Myocyte (in vitro differentiated cells): Measurements from ENCODE around the gene SPDEF. TPM values are rescaled to one million over a fixed set of nuclear protein-coding genes. Genes with fewer than 3 reads are reported as not detected.
A peak's percentile ranks its signal among the peaks of the same experiment; 100 is the strongest.

Experiments
- DNase-seq: peaks from one replicate; pipeline ENCODE4 v3.0.0-alpha.2; 2012; ENCODE audit warnings: low read depth
- total RNA-seq: library from RNA; depleted of rRNA; stranded (reverse); fragments of >200 nt; gene quantifications from 2 replicates; pipeline ENCODE4 v1.2.3, GENCODE V29; 2014

The SPDEF gene
- total RNA-seq, 1 donor from 2014 or later = not detected

- DNase-seq = no peak
Measured at GRCh38 chr6:34528996-34529664, 27.0 kb downstream of the SPDEF start.

- no peak for DNase-seq
Measured at GRCh38 chr6:34527751-34528670, 28.1 kb downstream of the SPDEF start.

GRCh38 chr6:34526992-34527728 is 29.0 kb downstream of the SPDEF start:
- peak; percentile 84 for DNase-seq

- DNase-seq = no peak
Measured at GRCh38 chr6:34526241-34526972, 29.7 kb downstream of the SPDEF start.

GRCh38 chr6:34525431-34526175 is 30.5 kb downstream of the SPDEF start:
- DNase-seq = no peak

GRCh38 chr6:34524971-34525370 is 31.2 kb downstream of the SPDEF start:
- DNase-seq = no peak

GRCh38 chr6:34524499-34524898 is 31.6 kb downstream of the SPDEF start:
- DNase-seq = no peak

GRCh38 chr6:34523441-34524206 is 32.5 kb downstream of the SPDEF start:
- no peak for DNase-seq

- DNase-seq = no peak
Measured at GRCh38 chr6:34522761-34523160, 33.4 kb downstream of the SPDEF start.

GRCh38 chr6:34521463-34522285 is 34.5 kb downstream of the SPDEF start:
- DNase-seq = no peak

- no peak for DNase-seq
Measured at GRCh38 chr6:34520645-34521462, 35.3 kb downstream of the SPDEF start.

GRCh38 chr6:34519971-34520644 is 36.0 kb downstream of the SPDEF start:
- no peak for DNase-seq

- no peak for DNase-seq
Measured at GRCh38 chr6:34518669-34519365, 37.3 kb downstream of the SPDEF start.

GRCh38 chr6:34517966-34518365 is 38.2 kb downstream of the SPDEF start:
- no peak for DNase-seq

- no peak for DNase-seq
Measured at GRCh38 chr6:34517461-34517881, 38.7 kb downstream of the SPDEF start.
